A549 (cell line): Measurements from ENCODE around the gene SH2D4B. TPM values are rescaled to one million over a fixed set of nuclear protein-coding genes. Genes with fewer than 3 reads are reported as not detected.

Experiments used
- ATAC-seq, 2 experiments: fragments of 200-7000 bp in 1 of 2; fragments of >200 bp in 1 of 2; cut with Nextera tagmentation in 1 of 2; cut with Tn5 transposase in 1 of 2; 3 replicates each; pipeline versions ENCODE4 v1.8.0 to v1.9.1; 2018 to 2020; ENCODE audit warnings: mild to moderate bottlenecking in 1 of 2, moderate library complexity in 1 of 2
- CTCF ChIA-PET: fragments of 300-600 bp; sonication (Branson Sonifier 250); formaldehyde crosslinking; extraction: SDS; loops from one replicate; lab custom pipeline; 2021; ENCODE audit warnings: antibody characterized with exemption, inconsistent platforms; lab: Yijun Ruan, JAX
- POLR2A ChIA-PET: fragments of 350-600 bp; formaldehyde crosslinking; extraction: SDS; loops from one replicate; lab custom pipeline; 2021; ENCODE audit warnings: antibody characterized with exemption, inconsistent platforms; lab: Yijun Ruan, JAX
- DNase-seq, 2 experiments: peaks; one replicate each; pipeline versions ENCODE4 v3.0.0 to v3.0.0-alpha.2; 2011 to 2016; ENCODE audit warnings: low read depth in 1 of 2, low spot score in 1 of 2
- FAIRE-seq: peaks from 2 replicates; lab custom pipeline; 2011; peaks lifted over from hg19 to GRCh38; lab: Jason Lieb, UNC
- H3K27ac ChIP-seq, 2 experiments: fragments of >200 bp; sonication (Bioruptor Twin); formaldehyde crosslinking; 3 replicates each; pipeline ENCODE4 v1.5.1; 2016 to 2017
- H3K4me1 ChIP-seq: fragments of >200 bp; sonication (Bioruptor Twin); formaldehyde crosslinking; 3 replicates; pipeline ENCODE4 v1.6.1; 2016
- H3K4me2 ChIP-seq: fragments of >200 bp; sonication (Bioruptor Twin); formaldehyde crosslinking; 3 replicates; pipeline ENCODE4 v1.6.1; 2016
- H3K4me3 ChIP-seq: fragments of >200 bp; sonication (Bioruptor Twin); formaldehyde crosslinking; 3 replicates; pipeline ENCODE4 v1.5.1; 2016
- H3K9me3 ChIP-seq: fragments of >200 bp; sonication (Bioruptor Twin); formaldehyde crosslinking; 3 replicates; pipeline ENCODE4 v1.6.1; 2016
- CBX2 ChIP-seq: fragments of 200-600 bp; sonication (generic); IDR thresholded peaks from 2 replicates; pipeline ENCODE4 v1.6.1; 2016; ENCODE audit warnings: low read depth, mild to moderate bottlenecking, borderline replicate concordance
- CEBPB ChIP-seq, 2 experiments: fragments of >200 bp in 1 of 2; sonication (Bioruptor Twin) in 1 of 2; formaldehyde crosslinking in 1 of 2; IDR thresholded peaks; 2 replicates each; pipeline ENCODE4 v1.6.1; 2012 to 2016
- CHD2 ChIP-seq: fragments of 150-350 bp; IDR thresholded peaks from 2 replicates; pipeline ENCODE4 v1.6.1; 2014; ENCODE audit warnings: low read length; ENCODE audit not compliant: partially characterized antibody
- CHD4 ChIP-seq: fragments of 200-600 bp; sonication (generic); IDR thresholded peaks from 2 replicates; pipeline ENCODE4 v1.6.1; 2016; ENCODE audit warnings: antibody characterized with exemption, mild to moderate bottlenecking, borderline replicate concordance
- CTCF ChIP-seq: fragments of >200 bp; sonication (Bioruptor Twin); formaldehyde crosslinking; IDR thresholded peaks from 3 replicates; pipeline ENCODE4 v1.5.1; 2016
- EHF ChIP-seq: fragments of 250-450 bp; sonication (Bioruptor Pico); IDR thresholded peaks from 2 replicates; pipeline ENCODE4 v1.5.0; 2020; ENCODE audit warnings: mild to moderate bottlenecking
- EHMT2 ChIP-seq: fragments of 200-600 bp; sonication (generic); IDR thresholded peaks from 2 replicates; pipeline ENCODE4 v1.6.1; 2016; ENCODE audit warnings: antibody characterized with exemption, low read depth, mild to moderate bottlenecking, moderate library complexity
- ESRRA ChIP-seq: fragments of 150-350 bp; IDR thresholded peaks from 2 replicates; pipeline ENCODE4 v1.6.1; 2014; ENCODE audit warnings: mild to moderate bottlenecking, low read length, borderline replicate concordance
- FOSB ChIP-seq: fragments of 250-450 bp; sonication (Bioruptor Pico); IDR thresholded peaks from 2 replicates; pipeline ENCODE4 v1.5.0; 2020; ENCODE audit warnings: mild to moderate bottlenecking, moderate library complexity
- GATA3 ChIP-seq: IDR thresholded peaks from 2 replicates; pipeline ENCODE4 v1.6.1; 2012; ENCODE audit warnings: borderline replicate concordance
- HES2 ChIP-seq: fragments of >200 bp; sonication (Bioruptor Twin); formaldehyde crosslinking; IDR thresholded peaks from 2 replicates; pipeline ENCODE4 v1.6.1; 2016
- HMGXB4 ChIP-seq: fragments of 250-450 bp; sonication (Bioruptor Pico); IDR thresholded peaks from 2 replicates; pipeline ENCODE4 v1.5.0; 2021; ENCODE audit warnings: mild to moderate bottlenecking, moderate library complexity, borderline replicate concordance
- HOXB13 ChIP-seq: fragments of 250-450 bp; sonication (Bioruptor Pico); IDR thresholded peaks from 2 replicates; pipeline ENCODE4 v1.5.0; 2020; ENCODE audit warnings: low read depth, mild to moderate bottlenecking, moderate library complexity
- JUNB ChIP-seq: fragments of >200 bp; sonication (Bioruptor Twin); formaldehyde crosslinking; IDR thresholded peaks from 2 replicates; pipeline ENCODE4 v1.6.1; 2016
- KDM5A ChIP-seq: fragments of 200-600 bp; sonication (generic); IDR thresholded peaks from 2 replicates; pipeline ENCODE4 v1.6.1; 2016; ENCODE audit warnings: antibody characterized with exemption, mild to moderate bottlenecking
- MAFK ChIP-seq: fragments of 450-650 bp; IDR thresholded peaks from 2 replicates; pipeline ENCODE4 v1.6.1; 2014; ENCODE audit not compliant: partially characterized antibody
- MAX ChIP-seq: IDR thresholded peaks from 2 replicates; pipeline ENCODE4 v1.6.1; 2012
- MYC ChIP-seq: IDR thresholded peaks from 2 replicates; pipeline ENCODE4 v1.6.1; 2012; ENCODE audit warnings: mild to moderate bottlenecking, inconsistent platforms, low read length, improper control_type of control experiment, borderline replicate concordance
- NFE2L2 ChIP-seq: fragments of 150-350 bp; conservative IDR thresholded peaks from 2 replicates; pipeline ENCODE4 v1.6.1; 2014; ENCODE audit warnings: low read length
- NPAS2 ChIP-seq: fragments of 250-450 bp; sonication (Bioruptor Pico); IDR thresholded peaks from 2 replicates; pipeline ENCODE4 v1.8.0; 2022; ENCODE audit warnings: mild to moderate bottlenecking, moderate library complexity, borderline replicate concordance
- PBX3 ChIP-seq: IDR thresholded peaks from 2 replicates; pipeline ENCODE4 v1.6.1; 2012
- PHF8 ChIP-seq: fragments of 200-600 bp; sonication (generic); IDR thresholded peaks from 2 replicates; pipeline ENCODE4 v1.6.1; 2016; ENCODE audit warnings: low read depth, mild to moderate bottlenecking, antibody characterized with exemption, moderate library complexity, borderline replicate concordance
- POLR2A ChIP-seq: IDR thresholded peaks from 2 replicates; pipeline ENCODE4 v1.6.1; 2012; ENCODE audit warnings: mild to moderate bottlenecking, low read length
- POLR2AphosphoS2 ChIP-seq: conservative IDR thresholded peaks from 2 replicates; pipeline ENCODE4 v1.6.1; 2012; ENCODE audit warnings: low read length, improper control_type of control experiment, inconsistent platforms
- RARB ChIP-seq: fragments of 250-450 bp; sonication (Bioruptor Pico); IDR thresholded peaks from 2 replicates; pipeline ENCODE4 v1.8.0; 2021; ENCODE audit warnings: mild to moderate bottlenecking, moderate library complexity
- RFX5 ChIP-seq: fragments of 450-650 bp; IDR thresholded peaks from 2 replicates; pipeline ENCODE4 v1.7.1; 2014; ENCODE audit warnings: antibody characterized with exemption, mild to moderate bottlenecking, moderate library complexity
- RNF2 ChIP-seq: fragments of 200-600 bp; sonication (generic); IDR thresholded peaks from 2 replicates; pipeline ENCODE4 v1.6.1; 2016; ENCODE audit warnings: low read depth, mild to moderate bottlenecking, antibody characterized with exemption, moderate library complexity, borderline replicate concordance
- SMC3 ChIP-seq: fragments of >200 bp; sonication (Bioruptor Twin); formaldehyde crosslinking; IDR thresholded peaks from 3 replicates; pipeline ENCODE4 v1.6.1; 2018; ENCODE audit warnings: inconsistent platforms
- TFCP2L1 ChIP-seq: fragments of 250-450 bp; sonication (Bioruptor Pico); IDR thresholded peaks from 2 replicates; pipeline ENCODE4 v1.5.0; 2021; ENCODE audit warnings: mild to moderate bottlenecking
- USF2 ChIP-seq: fragments of 450-650 bp; IDR thresholded peaks from 2 replicates; pipeline ENCODE4 v1.6.1; 2014; ENCODE audit warnings: antibody characterized with exemption
- WGBS: methylation state at CpG from one replicate; pipeline ENCODE4 v1.1.6; 2017; ENCODE audit errors: missing lambda C conversion rate; 5-methylcytosine and 5-hydroxymethylcytosine counted together
- polyA plus RNA-seq, 4 experiments: library from polyadenylated mRNA; depleted of rRNA in 3 of 4; stranded (reverse); fragments of >200 nt; fragmentation: RNase III in 1 of 4; extraction: RNeasy Plus Mini Kit Qiagen cat#74134 plus additional on column Dnase treatment in 1 of 4; gene quantifications; 2 replicates in 3 of 4; 3 replicates in 1 of 4; pipeline ENCODE4 v1.2.3, GENCODE V29; 2011 to 2017

Gene SH2D4B
- polyA plus RNA-seq, 2 of the 4 experiments (the other 2 are of a cell fraction) = 0.01 to 0.12 TPM

- CTCF ChIA-PET = interaction anchor here (1.3 to 1.9 kb wide), 2 partner anchors 11 to 100 kb away, joined by 3 to 8 read pairs; no protein-coding TSS in a partner anchor
- FAIRE-seq (no peak), DNase-seq (no peak), ATAC-seq (no peak)
- TF ChIP-seq USF2 = no peak
- TF ChIP-seq HOXB13 = no peak
- TF ChIP-seq MAFK = no peak
- no peak for TF ChIP-seq MYC
- no peak for TF ChIP-seq CEBPB (IDR thresholded peaks at IDR 0.05)
- TF ChIP-seq EHMT2 = no peak
- no peak for TF ChIP-seq CHD4
- no peak for TF ChIP-seq CHD2
- TF ChIP-seq CBX2 = no peak
- TF ChIP-seq NFE2L2 = no peak
- no peak for TF ChIP-seq RNF2
- TF ChIP-seq POLR2A = no peak
- no peak for TF ChIP-seq EHF (CRISPR knock-in tag)
- TF ChIP-seq HMGXB4 = no peak
- TF ChIP-seq PHF8 = no peak
- TF ChIP-seq PBX3 = no peak
- TF ChIP-seq SMC3 = no peak
- TF ChIP-seq MAX = no peak
- no peak for TF ChIP-seq FOSB (CRISPR knock-in tag)
- H3K4me3 ChIP-seq = no peak overlapping the region
- H3K4me2 ChIP-seq = no peak overlapping the region
- H3K27ac ChIP-seq = no peak overlapping the region
- no peaks in the 10 kb centered on the region for H3K4me1 ChIP-seq
- POLR2A ChIA-PET = interaction anchor here (1.3 kb wide), 1 partner anchor 136 kb away, joined by 3 read pairs; the partner anchor contains the start of gene PRXL2A
- 83% methylated on average over 12 of the region's 12 CpGs for WGBS
- no peaks in the 10 kb centered on the region for H3K9me3 ChIP-seq
Measured at GRCh38 chr10:80544316-80544953, 6.7 kb downstream of the SH2D4B start.

GRCh38 chr10:80545258-80545881 is 7.7 kb downstream of the SH2D4B start:
- Histone ChIP-seq H3K4me2 (no peak overlapping the region), H3K4me3 (no peak overlapping the region), H3K9me3 (no peaks in the 10 kb centered on the region), H3K4me1 (no peaks in the 10 kb centered on the region)
- ATAC-seq (no peak), DNase-seq (no peak), FAIRE-seq (no peak)
- 69% methylated on average over 7 of the region's 7 CpGs for WGBS
- TF ChIP-seq CHD2 = no peak
- no peak for TF ChIP-seq CTCF
- TF ChIP-seq RFX5 = no peak
- no peak for TF ChIP-seq KDM5A
- no peak for TF ChIP-seq USF2
- TF ChIP-seq ESRRA = no peak
- TF ChIP-seq EHMT2 = no peak
- TF ChIP-seq HOXB13 = no peak
- TF ChIP-seq NPAS2 (CRISPR knock-in tag) = no peak
- no peak for TF ChIP-seq JUNB
- TF ChIP-seq TFCP2L1 (CRISPR knock-in tag) = no peak
- TF ChIP-seq HES2 = no peak
- no peak for TF ChIP-seq POLR2AphosphoS2
- no peak for TF ChIP-seq RARB (CRISPR knock-in tag)
- TF ChIP-seq RNF2 = no peak
- no peak for TF ChIP-seq GATA3
- TF ChIP-seq MYC = no peak
- no peak for TF ChIP-seq CEBPB (IDR thresholded peaks at IDR 0.05)
- TF ChIP-seq, all 56 proteins: peak for 0
- no peak overlapping the region for H3K27ac ChIP-seq
- ChIA-PET POLR2A (no interaction called here), CTCF (no interaction called here)
